ENCODE results near the gene SUSD3. TPM values are rescaled to one million over a fixed set of nuclear protein-coding genes. Genes with fewer than 3 reads are reported as not detected.
"Not testable (repeated sequence)": the region's sequence is repeated elsewhere in the genome, so short reads cannot be mapped to it uniquely, and the experiment has no call there.

The SUSD3 gene
- total RNA-seq, 2 experiments from 2014 or later = 62.7 to 68.3 TPM

DNA sequence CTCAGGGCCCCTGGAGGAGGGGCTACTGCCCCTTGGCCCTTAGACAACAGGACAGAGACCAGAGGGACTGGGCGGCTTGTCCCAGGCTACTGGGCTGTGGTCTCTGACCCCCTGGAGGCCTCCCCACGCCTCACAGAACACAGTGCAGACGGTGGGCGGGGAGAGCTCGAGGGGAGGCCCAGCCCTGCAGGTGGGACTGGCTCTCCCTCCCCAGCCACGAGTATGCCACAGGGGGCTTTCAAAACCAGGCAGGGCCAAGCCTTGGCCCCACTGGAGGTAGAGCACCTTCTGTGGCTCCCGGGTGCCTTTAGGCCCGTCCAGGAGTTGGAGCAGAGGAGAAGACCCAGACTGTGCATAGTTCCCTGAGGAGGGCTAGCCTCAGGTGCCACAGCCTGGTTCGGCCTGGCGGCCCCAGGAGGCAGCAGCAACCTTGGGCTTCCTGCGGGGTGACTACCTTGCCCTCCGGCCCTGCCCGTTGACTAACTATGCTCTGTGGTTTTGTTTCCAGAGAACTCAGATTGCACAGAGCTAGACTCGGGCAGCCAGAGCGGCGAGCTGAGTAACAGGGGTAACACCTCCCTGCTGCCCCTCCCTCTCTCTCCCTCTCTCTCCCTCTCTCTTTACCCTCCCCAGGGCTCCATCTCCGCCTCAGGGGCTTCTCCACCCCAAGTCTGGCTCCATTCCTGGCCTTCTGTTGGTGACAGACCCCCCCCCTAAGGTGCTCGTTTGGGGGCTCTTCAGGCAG, 53.0 kb downstream of the SUSD3 start:
- no peak for DNase-seq
- peaks cover 44% of the 10 kb centered on the region for H3K4me1 Mint-ChIP-seq (ENCODE audit: low read depth)
- no peaks in the 10 kb centered on the region for H3K9me3 Mint-ChIP-seq
- H3K36me3 Mint-ChIP-seq (ENCODE audit: low read depth) = peaks cover 12% of the 10 kb centered on the region
- H3K27me3 Mint-ChIP-seq (ENCODE audit: low read depth) = no peaks in the 10 kb centered on the region
- no peak overlapping the region for H3K4me3 Mint-ChIP-seq
- CTCF ChIA-PET = interaction anchor here (0.7 to 1.1 kb wide), 2 partner anchors 19 to 72 kb away, joined by 3 read pairs; no protein-coding TSS in a partner anchor
- H3K27ac Mint-ChIP-seq = no peak overlapping the region
- intact Hi-C loops (cut with micrococcal nuclease) = no loop called here

- no peaks in the 10 kb centered on the region for H3K9me3 Mint-ChIP-seq
- H3K27ac Mint-ChIP-seq = no peak overlapping the region
- H3K4me1 Mint-ChIP-seq (ENCODE audit: low read depth) = peaks cover 37% of the 10 kb centered on the region
- CTCF ChIA-PET = interaction anchor here (1.1 kb wide), 1 partner anchor 18 kb away, joined by 3 read pairs; no protein-coding TSS in a partner anchor
- H3K4me3 Mint-ChIP-seq = no peak overlapping the region
- no peak for DNase-seq
- H3K27me3 Mint-ChIP-seq (ENCODE audit: low read depth) = no peaks in the 10 kb centered on the region
- intact Hi-C loops (cut with micrococcal nuclease) = no loop called here
- peaks cover 12% of the 10 kb centered on the region for H3K36me3 Mint-ChIP-seq (ENCODE audit: low read depth)
These were observed 53.8 kb downstream of the SUSD3 start for GRCh38 chr9:93112116-93112863.

DNA sequence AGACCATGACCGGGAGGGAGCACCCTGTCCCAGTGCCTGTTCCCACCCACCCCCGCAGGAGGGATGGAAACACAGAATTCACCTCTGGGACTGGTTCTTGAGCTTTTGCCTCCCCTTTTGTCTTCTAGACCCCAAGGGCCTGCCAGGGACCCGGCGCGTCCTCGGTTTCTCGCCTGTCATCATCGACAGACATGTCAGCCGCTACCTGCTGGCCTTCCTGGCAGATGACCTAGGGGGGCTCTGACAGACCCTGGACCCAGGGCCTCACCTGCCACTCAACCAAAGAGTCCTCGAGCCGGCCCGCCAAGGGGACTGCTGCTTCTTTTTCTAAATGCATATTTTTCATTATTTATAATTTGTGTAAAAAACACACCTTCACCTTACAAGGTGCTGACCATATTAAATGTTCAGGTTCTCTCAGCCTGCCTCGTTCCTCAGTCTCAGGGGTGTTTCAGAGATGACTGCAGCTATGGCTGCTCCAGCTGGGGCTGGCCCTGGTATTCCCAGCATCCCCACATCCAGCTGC, 54.4 kb downstream of the SUSD3 start:
- intact Hi-C loops (cut with micrococcal nuclease) = no loop called here
- DNase-seq = no peak
- H3K9me3 Mint-ChIP-seq = no peaks in the 10 kb centered on the region
- H3K27ac Mint-ChIP-seq = no peak overlapping the region
- CTCF ChIA-PET = interaction anchor here (1.1 kb wide), 1 partner anchor 17 kb away, joined by 3 read pairs; no protein-coding TSS in a partner anchor
- H3K36me3 Mint-ChIP-seq (ENCODE audit: low read depth) = peaks cover 9% of the 10 kb centered on the region
- H3K4me3 Mint-ChIP-seq = no peak overlapping the region
- no peaks in the 10 kb centered on the region for H3K27me3 Mint-ChIP-seq (ENCODE audit: low read depth)
- peaks cover 31% of the 10 kb centered on the region for H3K4me1 Mint-ChIP-seq (ENCODE audit: low read depth)

- intact Hi-C loops (cut with micrococcal nuclease) = no loop called here
- H3K36me3 Mint-ChIP-seq (ENCODE audit: low read depth) = peaks cover 5% of the 10 kb centered on the region
- no peaks in the 10 kb centered on the region for H3K27me3 Mint-ChIP-seq (ENCODE audit: low read depth)
- CTCF ChIA-PET = interaction anchor here (0.6 kb wide), 1 partner anchor 250 kb away, joined by 3 read pairs; no protein-coding TSS in a partner anchor
- H3K4me1 Mint-ChIP-seq (ENCODE audit: low read depth) = peaks cover 18% of the 10 kb centered on the region
- no peaks in the 10 kb centered on the region for H3K9me3 Mint-ChIP-seq
- no peak for DNase-seq
- no peak overlapping the region for H3K27ac Mint-ChIP-seq
- H3K4me3 Mint-ChIP-seq = no peak overlapping the region
These were observed 55.9 kb downstream of the SUSD3 start for GRCh38 chr9:93114169-93114983.

DNA sequence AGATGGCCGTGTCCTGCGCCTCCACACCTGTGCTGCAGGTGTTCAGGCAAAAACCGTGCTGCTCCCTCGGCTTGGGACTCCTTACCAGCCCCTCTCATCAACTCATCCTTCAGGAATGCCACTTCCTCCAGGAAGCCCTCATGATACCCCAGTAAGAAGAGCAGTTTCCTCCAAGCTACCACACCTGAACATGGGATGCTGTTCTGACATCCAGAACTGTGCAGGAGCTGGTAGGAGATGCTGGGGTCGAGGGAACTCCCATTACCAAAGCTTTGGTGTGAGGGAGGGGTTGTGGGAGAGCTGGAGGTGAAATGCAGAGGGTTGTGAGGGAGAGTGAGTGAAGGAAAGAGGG, 56.5 kb downstream of the SUSD3 start:
- intact Hi-C loops (cut with micrococcal nuclease) = no loop called here

GRCh38 chr9:93115486-93116071, 57.1 kb downstream of the SUSD3 start:
- no peak overlapping the region for H3K4me3 Mint-ChIP-seq
- intact Hi-C loops (cut with micrococcal nuclease) = no loop called here
- H3K27me3 Mint-ChIP-seq (ENCODE audit: low read depth) = no peaks in the 10 kb centered on the region
- no peak for DNase-seq
- no peaks in the 10 kb centered on the region for H3K9me3 Mint-ChIP-seq
- H3K27ac Mint-ChIP-seq = no peak overlapping the region
- CTCF ChIA-PET = interaction anchor here (1.6 kb wide), 1 partner anchor 112 kb away, joined by 4 read pairs; no protein-coding TSS in a partner anchor
- peaks cover 29% of the 10 kb centered on the region for H3K4me1 Mint-ChIP-seq (ENCODE audit: low read depth)
- peaks cover 8% of the 10 kb centered on the region for H3K36me3 Mint-ChIP-seq (ENCODE audit: low read depth)

More for the DNA sequence above, 56.5 kb downstream of the SUSD3 start:
- peak overlapping the region; percentile 11 for H3K27ac Mint-ChIP-seq
- peaks cover 4% of the 10 kb centered on the region for H3K36me3 Mint-ChIP-seq (ENCODE audit: low read depth)
- peaks cover 23% of the 10 kb centered on the region for H3K4me1 Mint-ChIP-seq (ENCODE audit: low read depth)
- no peak for DNase-seq
- no peaks in the 10 kb centered on the region for H3K27me3 Mint-ChIP-seq (ENCODE audit: low read depth)
- no peaks in the 10 kb centered on the region for H3K9me3 Mint-ChIP-seq
- H3K4me3 Mint-ChIP-seq = no peak overlapping the region
- CTCF ChIA-PET = interaction anchor here (1.6 kb wide), 1 partner anchor 112 kb away, joined by 4 read pairs; no protein-coding TSS in a partner anchor

DNA sequence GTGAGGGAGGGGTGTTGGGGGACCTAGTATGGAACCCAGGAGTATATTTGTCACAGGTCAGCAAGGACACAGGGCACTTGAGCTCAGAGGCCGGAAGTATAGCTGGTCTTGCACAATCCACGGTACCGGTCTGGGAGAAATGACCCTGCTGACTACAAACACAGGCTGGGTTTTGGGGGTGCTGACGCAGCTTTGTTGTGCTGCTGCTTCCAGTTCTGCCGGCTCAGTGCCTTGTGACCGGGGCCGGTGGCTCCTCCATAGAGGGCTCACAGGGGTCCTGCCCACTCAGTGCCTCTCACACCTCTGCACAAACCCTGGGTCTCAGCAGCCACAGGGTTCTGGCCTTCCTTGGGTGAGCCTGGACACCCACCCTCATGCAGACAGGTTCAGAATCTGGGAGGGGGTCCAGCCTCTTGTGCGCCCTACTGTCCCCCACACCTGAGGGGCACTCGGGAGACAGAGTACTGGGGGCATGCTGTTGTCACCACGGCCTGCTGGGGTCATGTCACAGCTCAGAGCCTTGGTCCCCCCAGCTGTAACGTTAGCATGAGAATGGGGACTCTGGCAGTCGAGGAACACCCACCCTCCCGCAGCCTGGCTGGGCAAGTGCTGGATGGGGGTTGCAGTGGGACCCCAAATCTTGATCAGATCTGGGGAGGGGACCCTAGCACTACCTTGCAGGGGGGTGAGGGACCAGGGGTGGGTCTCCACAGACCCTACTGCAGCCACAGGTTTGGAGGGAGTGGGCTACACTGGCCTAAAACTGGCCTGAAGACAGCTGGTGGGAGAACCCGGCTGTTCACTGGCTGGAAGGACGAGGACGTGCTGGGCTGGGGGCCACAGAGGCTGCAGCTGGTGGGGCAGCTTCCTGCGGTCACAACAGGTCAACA, 57.8 kb downstream of the SUSD3 start:
- Mint-ChIP-seq H3K9me3 (no peaks in the 10 kb centered on the region), H3K4me3 (no peak overlapping the region), H3K27ac (no peak overlapping the region), H3K36me3 (ENCODE audit: low read depth) (peaks cover 8% of the 10 kb centered on the region), H3K27me3 (ENCODE audit: low read depth) (no peaks in the 10 kb centered on the region), H3K4me1 (ENCODE audit: low read depth) (peaks cover 29% of the 10 kb centered on the region)
- CTCF ChIA-PET = interaction anchor here (1.6 kb wide), 1 partner anchor 113 kb away, joined by 4 read pairs; no protein-coding TSS in a partner anchor
- no peak for DNase-seq
- intact Hi-C loops (cut with micrococcal nuclease) = no loop called here

DNA sequence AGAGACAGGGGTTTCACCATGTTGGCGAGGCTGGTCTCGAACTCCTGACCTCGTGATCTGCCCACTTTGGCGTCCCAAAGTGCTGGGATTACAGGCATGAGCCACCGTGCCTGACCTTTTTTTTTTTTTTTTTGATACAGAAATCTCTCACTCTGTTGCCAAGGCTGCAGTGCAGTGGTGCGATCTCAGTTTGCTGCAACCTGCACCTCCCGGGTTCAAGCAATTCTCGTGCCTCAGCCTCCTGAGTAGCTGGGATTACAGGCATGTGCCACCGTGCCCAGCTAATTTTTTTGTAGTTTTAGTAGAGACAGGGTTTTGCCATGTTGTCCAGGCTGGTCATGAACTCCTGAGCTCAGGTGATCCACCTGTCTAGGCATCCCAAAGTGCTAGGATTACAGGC, 59.0 kb downstream of the SUSD3 start:
- H3K27ac Mint-ChIP-seq = not testable (repeated sequence)

DNA sequence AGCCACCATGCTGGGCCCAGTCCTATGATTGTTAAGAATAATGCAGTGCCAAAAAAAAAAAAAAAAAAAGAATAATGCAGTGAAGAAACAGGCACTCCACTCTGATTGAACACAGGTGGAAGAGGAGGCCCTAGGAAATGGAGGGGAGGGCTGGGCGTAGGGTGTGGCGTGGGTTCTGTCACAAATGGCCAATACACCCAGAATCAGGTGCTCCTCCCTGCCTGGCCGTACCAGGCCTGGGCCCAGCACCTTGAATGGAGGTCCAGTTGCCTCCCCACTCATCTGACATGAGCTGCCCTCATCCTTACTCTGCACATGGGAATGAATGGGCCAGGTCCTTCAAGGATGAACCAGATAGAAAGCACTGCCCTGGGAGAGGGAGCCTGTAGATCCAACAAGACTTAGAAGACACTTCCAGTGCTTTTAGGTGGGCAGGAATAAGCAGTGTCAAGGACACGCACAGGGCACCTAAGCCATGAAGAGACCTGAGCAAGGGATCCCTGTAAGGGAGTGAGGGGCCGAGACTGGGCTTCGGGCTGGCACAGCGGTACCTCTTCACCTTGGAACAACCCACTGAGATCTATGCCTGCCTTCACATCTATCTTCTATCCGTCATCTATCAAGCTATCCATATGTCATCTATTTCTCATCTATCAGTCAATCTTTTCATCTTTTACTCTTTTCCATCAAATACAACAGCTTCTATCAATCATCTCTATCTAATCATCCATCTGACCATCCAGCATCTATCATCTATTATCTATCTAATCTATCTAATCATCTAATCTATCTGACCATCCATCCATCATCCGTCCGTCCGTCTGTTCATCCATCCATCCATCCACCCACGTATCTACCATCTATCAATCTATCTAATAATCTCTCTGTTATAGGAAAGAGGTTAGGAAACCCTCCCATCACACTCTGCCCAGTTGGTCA, 59.7 kb downstream of the SUSD3 start:
- Mint-ChIP-seq H3K27ac (no peak overlapping the region), H3K27me3 (ENCODE audit: low read depth) (no peaks in the 10 kb centered on the region)

More for the DNA sequence above, 59.0 kb downstream of the SUSD3 start:
- DNase-seq; H3K4me3 Mint-ChIP-seq; H3K27me3 Mint-ChIP-seq (ENCODE audit: low read depth); intact Hi-C loops (cut with micrococcal nuclease); H3K9me3 Mint-ChIP-seq: not testable (repeated sequence)
- CTCF ChIA-PET = interaction anchor here (0.7 to 2.0 kb wide), 3 partner anchors 8 to 188 kb away, joined by 3 to 17 read pairs (median 3); no protein-coding TSS in a partner anchor
- H3K36me3 Mint-ChIP-seq (ENCODE audit: low read depth) = peaks cover 12% of the 10 kb centered on the region
- peaks cover 29% of the 10 kb centered on the region for H3K4me1 Mint-ChIP-seq (ENCODE audit: low read depth)

More for the DNA sequence above, 59.7 kb downstream of the SUSD3 start:
- intact Hi-C loops (cut with micrococcal nuclease) = no loop called here
- CTCF ChIA-PET = interaction anchor here (0.7 to 2.4 kb wide), 7 partner anchors 9 to 187 kb away, joined by 3 to 17 read pairs (median 4); no protein-coding TSS in a partner anchor
- no peak overlapping the region for H3K4me3 Mint-ChIP-seq
- no peak for DNase-seq
- peaks cover 12% of the 10 kb centered on the region for H3K36me3 Mint-ChIP-seq (ENCODE audit: low read depth)
- peaks cover 28% of the 10 kb centered on the region for H3K4me1 Mint-ChIP-seq (ENCODE audit: low read depth)
- H3K9me3 Mint-ChIP-seq = no peaks in the 10 kb centered on the region
